ENCODE measurements around the gene ST6GAL1.
"Not testable (repeated sequence)": the region's sequence is repeated elsewhere in the genome, so short reads cannot be mapped to it uniquely, and the experiment has no call there.

Gene ST6GAL1

DNA sequence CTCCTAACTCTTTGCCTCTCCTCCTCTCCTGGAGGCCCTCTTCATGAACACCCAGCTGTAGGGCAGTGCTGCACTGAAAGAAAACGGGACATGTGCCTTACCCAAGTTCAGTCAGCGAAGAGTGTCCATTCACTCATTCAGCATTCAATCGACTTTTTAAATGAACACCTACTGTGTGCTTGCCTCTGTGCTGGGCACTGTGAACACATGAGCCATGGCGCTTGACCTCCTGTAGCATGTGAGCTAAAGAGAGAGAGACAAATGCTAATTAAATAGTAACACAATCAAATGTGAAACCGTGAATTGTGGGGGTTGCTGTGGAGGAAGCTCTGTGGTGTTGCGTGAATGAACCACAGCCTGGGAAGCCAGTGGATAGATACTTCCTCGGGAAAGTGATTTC is 43.4 kb downstream of the ST6GAL1 start:
- DNase-seq, result no peak

DNA sequence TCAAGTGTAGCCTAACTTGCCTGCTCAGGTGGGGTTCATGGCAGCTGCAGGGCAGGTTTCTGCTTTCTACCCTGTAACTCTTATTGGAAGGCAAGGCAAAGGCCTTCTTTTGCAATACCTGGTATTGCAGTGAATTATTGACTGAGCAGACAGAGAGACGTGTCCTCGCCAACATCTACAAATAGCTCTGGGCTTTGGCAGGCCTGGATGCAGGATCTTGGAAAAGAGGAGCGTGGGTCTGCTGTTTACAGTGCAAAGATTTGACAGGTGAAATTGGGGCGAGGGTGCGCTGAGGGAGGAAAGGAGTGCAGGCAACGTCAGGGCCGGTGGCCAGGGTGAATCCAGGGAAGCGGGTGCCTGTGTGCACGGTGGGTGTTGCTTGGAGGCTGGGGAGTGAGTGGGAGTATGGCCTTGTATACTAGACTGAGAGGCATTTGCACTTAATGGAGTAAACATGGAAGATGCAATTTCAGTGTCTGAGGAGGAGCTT is 44.5 kb downstream of the ST6GAL1 start:
- DNase-seq, result no peak

DNA sequence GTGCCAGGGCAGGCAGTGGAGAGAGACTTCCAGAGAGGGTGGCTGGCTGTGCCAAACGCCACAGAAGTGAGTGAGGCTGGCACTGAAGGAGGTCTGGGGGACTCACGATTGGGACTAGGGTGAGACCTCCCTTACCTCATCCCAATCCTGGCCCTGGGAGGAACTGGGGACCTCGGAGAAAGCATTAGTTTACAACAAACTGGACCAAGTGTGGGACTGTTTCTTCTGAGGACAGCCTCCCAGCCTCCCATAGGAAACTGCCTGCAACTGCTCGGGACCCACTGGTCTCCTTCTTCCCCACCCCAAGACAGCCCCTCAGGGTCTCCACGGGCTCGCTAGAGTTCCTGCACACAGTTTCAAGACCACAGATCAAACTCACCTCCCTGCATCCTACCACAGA is 45.4 kb downstream of the ST6GAL1 start:
- DNase-seq, result no peak

DNA sequence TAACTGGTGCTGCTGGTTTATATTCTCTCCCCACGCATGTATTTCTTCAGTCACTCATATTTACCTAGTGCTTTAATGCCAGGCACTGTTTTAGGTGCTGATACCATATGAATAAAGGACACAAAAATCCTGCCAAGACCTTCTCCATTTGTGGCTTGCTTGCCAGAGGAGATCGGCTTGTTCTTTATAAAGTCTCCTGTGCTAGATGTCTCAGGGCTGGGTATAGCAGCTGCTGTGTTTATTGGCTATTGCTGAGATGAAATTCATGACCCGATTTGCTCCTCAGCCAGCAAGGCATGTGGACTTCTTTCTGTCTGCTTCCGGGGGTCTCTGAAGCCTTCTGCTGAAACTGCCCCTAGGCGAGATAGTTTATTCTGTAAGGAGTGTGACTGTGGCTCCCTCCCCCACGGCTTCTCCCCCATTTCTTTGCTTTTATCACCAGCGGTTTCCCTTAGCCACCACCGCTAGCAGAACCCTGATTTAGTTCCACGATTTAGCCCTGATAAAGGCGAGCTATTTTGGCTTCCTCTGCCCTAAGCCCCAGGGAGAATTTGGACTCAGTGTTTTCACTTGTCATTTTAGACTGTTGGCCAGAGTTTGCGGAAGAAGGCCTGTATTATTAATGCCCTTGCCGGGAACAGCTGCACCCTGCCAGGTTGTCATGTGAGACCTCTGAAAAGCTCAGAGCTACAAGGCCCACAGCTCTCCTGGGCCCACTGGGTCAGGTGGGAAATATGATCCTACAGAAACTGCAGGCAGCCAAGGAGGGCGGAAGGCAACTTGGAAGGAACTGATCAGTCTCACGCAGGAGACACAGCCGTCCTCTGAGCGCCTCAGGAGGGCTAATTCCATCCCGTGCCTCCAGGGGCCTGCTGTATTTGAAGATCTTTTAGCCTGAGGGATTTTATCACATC is 46.8 kb downstream of the ST6GAL1 start:
- DNase-seq, result no peak

DNA sequence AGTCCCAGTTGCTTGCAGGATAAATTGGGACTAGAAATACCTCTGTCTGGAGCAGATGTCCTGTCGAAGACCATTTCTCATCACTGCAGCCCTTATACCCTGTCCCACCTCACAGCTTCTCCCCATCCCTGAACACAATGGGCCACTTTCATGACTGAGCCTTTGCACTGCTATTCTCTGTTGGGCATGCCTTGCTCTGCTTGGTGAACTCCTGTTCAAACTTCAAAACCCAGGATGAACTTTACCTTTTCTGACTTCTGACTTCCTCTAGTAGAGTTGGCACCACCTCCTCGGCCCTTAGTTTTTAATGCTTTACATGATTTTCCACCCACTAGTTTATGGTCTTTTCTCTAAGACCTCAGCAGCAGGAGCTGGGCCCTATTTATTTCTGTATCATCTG is 48.4 kb downstream of the ST6GAL1 start:
- DNase-seq, result no peak

DNA sequence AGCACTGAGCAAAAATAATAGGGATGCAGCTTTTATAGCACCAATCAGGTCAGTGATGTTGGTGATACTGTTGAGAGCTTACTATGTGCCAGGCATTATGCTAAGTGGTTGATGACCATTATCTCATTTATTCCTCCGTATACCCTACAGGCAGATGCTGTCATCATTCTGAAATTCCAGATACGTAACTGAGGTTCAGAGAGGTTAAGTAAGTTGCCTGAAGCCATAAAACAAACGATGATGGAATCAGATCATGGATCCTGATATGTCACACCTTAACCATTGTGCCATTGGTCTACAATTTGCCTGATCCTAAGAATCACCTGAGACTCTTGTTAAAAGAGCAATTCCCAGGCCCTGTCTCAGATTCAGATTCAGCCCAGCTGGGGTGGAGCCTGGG is 49.5 kb downstream of the ST6GAL1 start:
- DNase-seq, result no peak

DNA sequence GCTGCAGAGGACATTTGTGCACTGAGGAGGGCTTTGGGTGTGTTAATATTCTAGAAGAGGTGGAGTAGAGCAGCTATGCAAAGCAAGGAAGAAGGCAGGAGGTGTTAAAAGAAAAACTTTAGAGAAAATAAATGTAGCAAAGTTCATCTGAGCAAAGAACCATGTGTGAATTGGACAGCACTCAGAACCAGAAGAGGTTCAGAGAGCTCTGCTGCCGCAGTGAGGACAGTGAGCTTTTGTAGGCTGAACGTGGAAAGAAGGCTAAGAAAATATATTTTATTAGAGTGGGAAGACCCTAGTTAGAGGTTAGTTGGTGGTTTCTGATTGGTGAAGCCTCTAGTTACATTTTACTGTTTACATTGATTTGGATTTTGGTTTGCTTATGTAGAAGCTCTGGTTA is 50.7 kb downstream of the ST6GAL1 start:
- no peak for DNase-seq

DNA sequence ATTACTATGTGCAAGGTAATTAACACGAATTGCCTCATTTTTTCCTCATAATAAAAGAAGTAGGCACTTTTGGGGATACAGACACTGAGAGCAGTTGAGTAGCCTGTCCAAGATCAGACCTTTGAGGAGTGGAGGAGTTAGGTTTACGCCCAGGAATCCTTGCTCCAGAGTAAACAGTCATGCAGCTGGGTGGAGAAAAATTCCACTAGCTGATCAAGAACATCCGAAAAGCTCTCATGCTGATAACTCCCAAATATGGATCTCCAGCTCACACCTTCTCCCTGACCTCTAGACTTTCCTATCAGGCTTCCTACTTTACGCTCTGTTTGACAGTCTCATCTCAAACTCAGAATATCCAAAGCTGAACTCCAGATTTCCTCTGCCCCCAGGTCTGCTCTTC is 53.3 kb downstream of the ST6GAL1 start:
- no peak for DNase-seq

DNA sequence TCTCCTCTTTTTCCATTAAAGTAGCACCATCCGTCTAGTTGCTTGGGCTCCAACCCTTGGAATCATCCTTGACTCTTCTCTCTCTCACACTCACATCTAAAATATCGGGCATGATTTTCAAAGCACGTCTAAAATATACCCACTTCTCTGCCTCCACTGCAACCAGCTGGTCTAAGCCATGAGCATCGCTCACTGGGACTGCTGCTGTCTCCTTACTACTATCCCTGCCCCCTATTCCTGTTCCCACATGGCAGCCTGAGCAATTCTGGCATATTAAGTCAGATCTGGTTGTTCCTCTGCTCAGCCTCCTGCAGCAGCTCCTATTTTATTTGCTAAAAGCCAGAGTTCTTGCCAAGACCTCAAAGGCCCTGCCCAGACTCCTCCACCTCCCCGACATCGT is 53.7 kb downstream of the ST6GAL1 start:
- no peak for DNase-seq

DNA sequence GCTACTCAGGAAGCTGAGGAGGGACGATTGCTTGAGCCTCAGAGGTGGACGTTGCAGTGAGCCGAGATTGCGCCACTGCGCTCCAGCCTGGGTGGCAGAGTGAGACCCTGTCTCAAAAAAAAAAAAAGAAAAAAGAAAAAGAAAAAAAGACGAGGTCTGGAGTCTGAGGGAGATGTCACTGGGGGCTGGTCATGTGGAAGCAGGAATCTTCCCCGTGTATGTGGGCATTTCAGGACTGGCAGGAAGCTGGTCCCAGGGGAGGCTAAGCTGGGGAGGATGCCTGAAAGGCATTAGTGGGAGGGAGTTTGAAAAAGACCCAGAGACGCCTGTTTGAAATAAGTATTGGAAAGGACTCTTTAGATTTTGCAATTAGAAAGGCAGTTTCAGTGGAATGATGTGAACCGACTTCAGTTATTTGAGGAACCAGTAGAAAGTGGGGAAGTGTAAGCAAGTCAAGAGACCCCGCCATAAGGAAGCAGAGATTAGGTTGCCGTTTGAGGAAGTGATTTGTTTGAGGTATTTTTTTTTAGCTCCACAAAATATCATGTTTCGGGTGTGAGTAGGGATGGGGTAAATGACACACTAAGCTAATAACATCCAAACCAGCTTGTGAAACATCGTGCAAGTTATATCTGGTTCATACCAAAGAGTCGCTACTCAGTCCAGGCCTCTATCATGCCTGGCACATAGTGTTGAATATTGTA is 55.5 kb downstream of the ST6GAL1 start:
- DNase-seq, result no peak

DNA sequence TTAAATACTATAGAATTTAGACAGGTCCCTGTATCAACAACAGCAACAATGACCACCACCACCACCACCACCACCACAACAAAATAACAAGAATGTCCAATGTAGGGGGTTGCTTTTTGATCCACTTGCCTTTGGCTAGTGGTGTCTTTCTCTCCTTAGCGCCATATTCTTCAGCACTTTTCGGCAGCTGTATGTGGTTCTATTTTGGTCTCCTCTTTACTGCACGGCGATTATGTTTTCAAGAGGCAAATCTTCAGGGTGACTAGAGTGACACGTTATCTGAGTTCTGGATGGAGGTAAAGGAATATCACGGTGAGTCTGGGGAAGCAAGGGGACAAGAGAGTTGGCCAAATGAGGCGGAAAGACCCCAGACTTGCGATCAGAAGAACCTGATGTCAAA is 56.1 kb downstream of the ST6GAL1 start:
- no peak for DNase-seq

DNA sequence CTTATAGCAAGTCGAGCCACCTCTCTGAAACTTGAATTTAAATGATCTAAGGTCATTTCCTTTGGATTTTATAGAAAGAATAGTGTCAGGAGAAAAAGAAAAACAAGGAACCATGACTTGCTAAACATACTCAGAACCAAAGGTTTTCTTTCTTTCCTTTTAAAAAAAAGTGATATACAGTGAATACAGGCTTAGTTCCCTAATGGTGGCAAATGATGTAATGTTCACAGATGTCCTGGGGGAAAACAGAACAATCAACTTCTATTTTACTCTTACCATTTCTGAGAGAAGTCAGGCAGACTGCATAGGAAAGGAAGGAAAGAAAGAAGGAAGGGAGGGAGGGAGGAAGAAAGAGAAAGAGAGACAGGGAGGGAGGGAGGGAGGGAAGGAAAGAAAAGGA is 56.5 kb downstream of the ST6GAL1 start:
- DNase-seq, result no peak

DNA sequence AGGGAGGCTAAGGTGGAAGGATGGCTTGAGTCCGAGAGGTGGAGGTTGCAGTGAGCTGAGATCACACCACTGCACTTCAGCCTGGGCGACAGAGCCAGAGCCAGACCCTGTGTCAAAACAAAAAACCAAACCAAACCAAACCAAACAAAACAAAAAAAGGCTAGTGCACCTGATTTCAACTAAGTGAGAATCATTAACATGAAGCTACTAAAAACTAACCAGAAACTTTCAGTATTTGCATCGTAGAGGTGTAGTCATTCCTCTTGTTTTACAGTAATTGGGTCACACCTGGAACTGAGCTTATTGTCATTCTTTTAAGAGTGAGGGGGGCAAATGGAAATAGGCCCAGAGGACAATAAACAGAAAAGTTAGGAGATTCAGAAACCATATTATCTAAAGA is 58.5 kb downstream of the ST6GAL1 start:
- no peak for DNase-seq

DNA sequence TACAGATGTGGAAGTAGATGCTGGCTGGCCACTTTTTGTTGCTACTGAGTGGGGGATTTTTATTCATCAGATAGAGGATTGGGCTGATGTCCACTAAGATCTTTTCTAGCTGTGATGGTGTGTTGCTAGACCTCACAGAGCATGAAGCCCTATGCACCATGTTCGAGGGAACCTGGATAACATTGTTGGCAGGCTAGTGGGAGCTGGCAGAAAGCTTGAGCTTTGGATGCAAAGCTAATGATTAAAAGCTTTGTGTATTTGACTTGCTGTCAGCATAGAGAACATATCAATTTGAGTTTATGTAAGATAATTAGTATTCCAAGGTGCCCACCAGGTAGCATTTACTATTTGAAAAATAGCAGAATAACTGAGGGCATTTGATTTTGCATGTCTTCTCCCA is 59.1 kb downstream of the ST6GAL1 start:
- no peak for DNase-seq

DNA sequence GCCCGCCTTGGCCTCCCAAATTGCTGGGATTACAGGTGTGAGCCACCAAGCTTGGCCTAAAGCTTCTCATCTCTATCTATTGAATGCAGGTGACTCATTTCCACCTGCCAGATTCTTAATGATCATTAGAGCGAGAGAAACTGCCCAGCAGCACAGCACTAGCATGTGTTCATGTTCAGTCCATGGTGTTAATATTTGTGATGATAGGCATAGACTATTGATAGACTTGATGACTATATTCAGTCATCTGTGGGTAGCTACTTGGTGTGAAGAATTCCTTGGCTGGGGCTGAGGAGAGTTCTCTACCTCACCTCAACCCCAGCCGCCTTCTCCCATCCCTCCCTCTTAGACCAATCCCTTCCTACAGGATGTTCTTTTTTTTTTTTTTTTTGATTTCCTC is 60.0 kb downstream of the ST6GAL1 start:
- no peak for DNase-seq

DNA sequence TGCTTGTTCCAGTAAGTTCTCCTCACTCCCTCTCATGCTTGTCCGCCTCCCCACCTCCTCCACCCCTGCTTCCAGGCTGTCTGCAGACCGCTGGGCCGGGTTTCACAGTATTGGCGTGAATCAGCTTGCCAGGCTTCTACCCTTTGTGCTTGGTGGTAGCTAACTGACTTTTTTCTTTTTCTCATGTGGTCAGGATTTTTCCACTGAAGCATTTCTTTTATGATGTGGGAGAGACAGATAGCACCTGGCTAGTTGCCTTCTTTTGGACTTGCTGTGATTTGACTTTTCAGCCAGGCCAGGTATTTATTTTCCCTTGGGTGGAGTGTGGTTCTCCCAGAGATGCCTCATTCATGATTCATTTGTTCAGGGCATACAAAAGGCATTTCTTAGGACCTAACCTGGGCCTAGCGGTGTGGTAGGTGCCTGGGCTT is 60.6 kb downstream of the ST6GAL1 start:
- no peak for DNase-seq

DNA sequence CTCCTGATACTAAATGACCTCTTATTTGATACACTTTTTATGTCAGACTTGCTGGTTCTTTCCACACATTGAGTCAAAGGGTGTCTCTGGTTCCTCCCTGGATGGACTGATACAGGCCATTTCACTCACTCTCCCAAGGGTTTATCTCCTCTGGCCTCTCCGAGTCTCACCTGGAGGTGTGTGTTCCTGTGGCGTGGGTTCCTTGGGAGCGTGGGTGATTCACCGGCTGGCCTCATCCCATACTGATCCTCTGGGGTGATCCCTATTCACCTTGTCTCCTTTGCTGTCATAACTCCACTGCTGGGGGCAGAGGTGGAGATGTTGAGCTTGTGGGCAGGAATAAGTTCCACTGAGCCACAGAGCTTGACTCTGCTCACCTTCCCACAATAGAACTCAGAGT is 61.1 kb downstream of the ST6GAL1 start:
- no peak for DNase-seq

DNA sequence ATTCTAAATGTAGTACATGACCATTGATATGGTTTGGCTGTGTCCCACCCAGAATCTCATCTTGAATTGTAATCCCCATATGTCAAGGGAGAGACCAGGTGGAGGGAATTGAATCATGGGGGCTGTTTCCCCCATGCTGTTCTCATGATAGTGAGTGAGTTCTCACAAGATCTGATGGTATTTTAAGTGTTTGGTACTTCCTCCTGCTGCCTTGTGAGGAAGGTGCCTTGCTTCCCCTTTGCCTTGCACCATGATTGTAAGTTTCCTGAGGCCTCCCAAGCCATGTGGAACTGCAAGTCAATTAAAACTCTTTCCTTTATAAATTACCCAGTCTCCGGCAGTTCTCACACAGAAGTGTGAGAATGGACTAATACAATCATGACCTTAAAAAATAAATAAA is 61.8 kb downstream of the ST6GAL1 start:
- not testable (repeated sequence) for DNase-seq

DNA sequence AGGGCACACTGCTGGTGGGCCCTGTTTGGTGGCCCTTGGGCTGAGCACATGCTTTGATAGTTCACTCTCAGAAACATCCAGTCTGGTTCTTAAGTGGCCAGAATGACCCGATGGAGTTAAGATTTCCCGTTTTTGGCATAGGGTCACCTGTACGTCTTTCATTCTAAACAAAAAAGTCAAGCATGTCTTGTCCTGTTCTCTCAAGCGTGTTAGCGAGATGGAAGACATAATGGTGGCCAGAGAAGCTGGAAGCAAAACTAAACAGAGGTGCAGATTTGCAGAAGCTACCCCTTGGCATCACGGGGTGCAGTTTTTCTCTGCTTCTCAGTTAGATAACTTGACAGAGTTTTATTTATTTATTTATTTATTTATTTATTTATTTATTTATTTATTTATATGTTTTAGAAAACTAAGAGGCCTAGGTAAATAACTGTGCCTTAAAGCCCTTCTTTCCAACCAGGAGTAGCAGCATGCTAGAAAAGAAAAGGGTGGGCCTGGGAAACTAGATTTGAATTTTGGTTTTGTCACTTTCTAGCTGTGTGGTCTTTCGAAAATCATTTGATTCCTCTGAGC is 63.0 kb downstream of the ST6GAL1 start:
- DNase-seq, result no peak

DNA sequence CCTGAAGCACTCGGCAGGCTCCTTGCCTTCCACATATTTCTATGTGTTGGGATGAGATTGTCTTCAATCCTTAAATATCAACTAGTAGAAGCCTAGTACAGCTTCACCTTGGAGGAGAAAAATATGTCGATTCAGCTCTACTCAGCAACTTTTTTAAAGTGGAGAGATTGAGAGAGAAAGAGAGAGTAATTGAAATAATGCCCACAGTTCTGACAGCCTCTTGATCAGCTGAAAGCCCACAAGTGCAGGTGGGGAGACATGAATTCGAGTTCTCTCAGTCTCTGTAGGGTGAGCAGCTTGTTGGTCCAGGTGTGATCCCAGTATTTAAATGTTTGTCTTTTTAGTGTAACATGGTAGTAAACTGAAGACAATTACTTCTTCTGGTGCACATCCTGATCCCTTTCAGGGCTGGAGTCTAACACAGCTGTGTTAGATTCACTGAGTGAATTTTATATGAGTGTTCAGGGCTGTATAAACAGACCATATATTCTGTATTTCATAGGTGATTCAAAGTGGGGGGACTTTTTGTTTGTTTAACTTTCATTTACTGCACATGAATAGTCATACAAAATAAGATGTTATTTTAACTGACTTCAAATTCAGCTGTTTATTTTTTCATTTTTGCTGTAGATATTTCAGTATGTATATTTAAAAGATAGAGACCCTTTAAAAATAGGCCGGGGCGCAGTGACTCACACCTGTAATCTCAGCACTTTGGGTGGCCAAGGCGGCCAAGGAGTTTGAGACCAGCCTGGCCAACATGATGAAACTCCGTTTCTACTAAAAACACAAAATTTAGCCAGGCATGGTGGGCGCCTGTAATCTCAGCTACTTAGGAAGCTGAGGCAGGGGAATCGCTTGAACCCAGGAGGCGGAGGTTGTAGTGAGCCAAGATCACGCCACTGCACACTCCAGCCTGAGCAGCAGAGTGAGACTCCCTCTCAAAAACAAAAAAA is 64.0 kb downstream of the ST6GAL1 start:
- DNase-seq, result no peak

DNA sequence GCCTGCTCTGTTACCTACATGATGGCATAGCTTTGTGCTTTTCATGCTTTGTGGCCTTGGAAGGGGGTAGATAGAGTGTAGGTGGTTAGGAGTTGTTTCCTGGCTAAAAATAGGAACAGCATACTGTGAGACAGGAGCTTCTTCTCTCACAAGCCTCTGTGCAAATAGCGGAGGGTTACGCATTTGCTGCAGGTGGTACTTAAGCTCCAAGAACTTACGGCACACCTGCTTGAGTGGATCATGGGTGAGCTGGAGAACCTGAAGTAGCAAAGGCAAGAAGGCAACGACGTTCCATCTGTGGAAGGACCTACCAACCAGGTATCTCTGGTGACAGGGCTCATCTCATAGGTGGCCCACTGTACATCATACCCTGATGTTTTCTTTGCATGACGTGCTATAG is 66.0 kb downstream of the ST6GAL1 start:
- DNase-seq, result no peak

DNA sequence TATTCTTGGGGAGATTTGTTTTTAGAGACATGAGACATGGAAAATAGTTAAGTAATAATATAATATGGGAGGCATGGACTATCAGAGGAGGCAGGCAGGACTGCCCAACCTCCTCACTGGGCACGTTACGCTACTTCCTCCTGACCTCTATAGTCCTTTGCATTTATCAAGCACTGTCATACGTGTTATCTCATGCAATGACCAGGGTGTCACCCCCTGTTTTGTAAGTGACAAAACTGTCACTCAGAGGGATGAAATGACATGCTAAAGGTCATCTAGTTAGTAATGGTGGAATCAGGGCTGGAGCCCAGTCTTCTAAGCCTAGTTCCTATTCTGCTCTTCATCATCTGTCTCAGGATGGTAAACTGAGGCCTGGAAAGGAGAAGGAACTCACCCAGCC is 66.7 kb downstream of the ST6GAL1 start:
- DNase-seq, result no peak

DNA sequence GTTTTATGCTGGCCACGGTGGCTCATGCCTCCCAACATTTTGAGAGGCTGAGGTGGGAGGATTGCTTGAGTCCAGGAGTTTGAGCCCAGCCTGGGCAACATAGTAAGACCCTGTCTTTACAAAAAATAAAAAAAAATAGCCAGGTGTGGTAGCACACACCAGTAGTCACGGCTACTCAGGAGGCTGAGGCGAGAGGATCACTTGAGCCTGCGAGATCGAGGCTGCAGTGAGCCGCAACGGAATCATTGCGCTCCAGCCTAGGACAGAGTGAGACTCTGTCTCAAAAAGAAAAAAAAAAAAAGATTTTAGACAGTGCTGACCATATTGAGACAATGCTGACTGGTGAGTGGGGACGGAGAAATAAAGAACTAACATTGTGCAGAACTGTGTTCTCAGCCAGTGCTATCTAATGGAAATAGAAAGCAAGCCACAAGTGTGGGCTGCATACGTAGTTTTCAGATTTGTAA is 67.2 kb downstream of the ST6GAL1 start:
- no peak for DNase-seq
